Natural killer cell (primary cell): ENCODE data around the gene GADD45G. TPM values are rescaled to one million over a fixed set of nuclear protein-coding genes. Genes with fewer than 3 reads are reported as not detected.

Experiments used
- ATAC-seq, 3 donors: fragments of 150-1000 bp in 2 of 3; fragments of 200-7000 bp in 1 of 3; cut with Tn5 transposase; 1 replicate in 1 of 3; 2 replicates in 2 of 3; pipeline ENCODE4 v1.10.0; 2021; ENCODE audit warnings: mild to moderate bottlenecking in 2 of 3, moderate library complexity in 2 of 3
- DNase-seq, 2 donors: peaks; one replicate each; pipeline versions ENCODE4 v3.0.0 to v3.0.0-alpha.2; 2013 to 2021; ENCODE audit warnings: mixed read lengths in 1 of 2
- H3K27ac ChIP-seq: one replicate; pipeline ENCODE4 v1.5.1; 2013; ENCODE audit warnings: mild to moderate bottlenecking, low read length
- H3K27me3 ChIP-seq: one replicate; pipeline ENCODE4 v1.6.1; 2013; ENCODE audit warnings: low read length; ENCODE audit not compliant: control insufficient read depth, insufficient read depth
- H3K36me3 ChIP-seq: one replicate; pipeline ENCODE4 v1.6.1; 2013; ENCODE audit warnings: low read length; ENCODE audit not compliant: control insufficient read depth, insufficient read depth
- H3K4me1 ChIP-seq: one replicate; pipeline ENCODE4 v1.6.1; 2013; ENCODE audit warnings: low read length; ENCODE audit not compliant: control insufficient read depth, insufficient read depth
- H3K4me3 ChIP-seq: one replicate; pipeline ENCODE4 v1.5.1; 2013; ENCODE audit warnings: low read length
- H3K9me3 ChIP-seq: one replicate; pipeline ENCODE4 v1.6.1; 2013; ENCODE audit warnings: low read length; ENCODE audit not compliant: control insufficient read depth, insufficient read depth
- H3K27ac Mint-ChIP-seq, 2 donors: one replicate each; pipeline ENCODE4 v1.8.0; 2022; ENCODE audit warnings: mild to moderate bottlenecking in 2 of 2, mixed read lengths in 2 of 2, moderate library complexity in 1 of 2
- H3K27me3 Mint-ChIP-seq, 2 donors: one replicate each; pipeline ENCODE4 v1.8.0; 2022; ENCODE audit warnings: low read depth in 2 of 2, mixed read lengths in 2 of 2
- H3K36me3 Mint-ChIP-seq: one replicate; pipeline ENCODE4 v1.8.0; 2022; ENCODE audit warnings: mixed read lengths
- H3K4me1 Mint-ChIP-seq, 2 donors: one replicate each; pipeline ENCODE4 v1.8.0; 2022; ENCODE audit warnings: mixed read lengths in 2 of 2
- H3K4me3 Mint-ChIP-seq: one replicate; pipeline ENCODE4 v1.8.0; 2022; ENCODE audit warnings: mild to moderate bottlenecking, moderate library complexity, mixed read lengths
- H3K9me3 Mint-ChIP-seq, 2 donors: one replicate each; pipeline ENCODE4 v1.8.0; 2022; ENCODE audit warnings: mixed read lengths in 2 of 2
- WGBS: methylation state at CpG from one replicate; pipeline ENCODE4 v1.1.7; 2013; ENCODE audit warnings: missing lambda C conversion rate; ENCODE audit not compliant: insufficient coverage; 5-methylcytosine and 5-hydroxymethylcytosine counted together
- intact Hi-C: fragments of 100-400 bp; cut with micrococcal nuclease; formaldehyde crosslinking; loops from one replicate; pipeline ENCODE4 v1.14.2; 2022
- total RNA-seq, 4 donors: library from RNA; stranded (reverse); fragments of 120-200 nt in 1 of 4; gene quantifications; one replicate each; pipeline versions ENCODE4 v1.2.3 to v1.2.4, GENCODE V29; 2013 to 2022
- TF ChIP-seq, protein P1 (sequence below): fragments of 200-600 bp; IDR thresholded peaks from one replicate; pipeline ENCODE4 v1.8.0; 2022; ENCODE audit warnings: antibody characterized with exemption

The GADD45G gene
- total RNA-seq, 3 donors from 2014 or later (not counting 1 experiment from before 2014, with no cell fraction given) = 2.6 to 3.2 (median 2.8) TPM

DNA sequence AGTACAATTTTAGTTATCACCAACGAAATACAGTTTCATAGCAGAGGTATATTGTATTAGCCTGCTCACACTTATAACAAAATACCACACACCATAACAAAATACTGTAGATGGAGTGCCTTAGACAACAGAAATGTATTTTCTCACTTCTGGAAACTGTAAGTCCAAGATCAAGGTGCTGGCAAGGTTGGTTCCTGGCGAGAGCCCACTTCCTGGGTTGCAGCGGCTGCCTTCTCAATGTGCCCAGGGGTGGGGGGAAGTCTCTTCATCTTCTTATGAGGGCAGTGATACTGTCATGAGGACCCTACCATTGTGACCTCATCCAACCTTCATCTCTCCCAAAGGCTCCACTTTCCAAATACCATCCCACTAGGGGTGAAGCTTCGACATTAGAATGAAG is 30.5 kb upstream of the GADD45G start:
- Histone ChIP-seq H3K27me3 (no peaks in the 10 kb centered on the region), H3K27ac (no peak overlapping the region), H3K4me1 (peaks cover under 1% of the 10 kb centered on the region), H3K4me3 (no peak overlapping the region), H3K9me3 (no peaks in the 10 kb centered on the region), H3K36me3 (no peaks in the 10 kb centered on the region)
- TF ChIP-seq, protein P1, sequence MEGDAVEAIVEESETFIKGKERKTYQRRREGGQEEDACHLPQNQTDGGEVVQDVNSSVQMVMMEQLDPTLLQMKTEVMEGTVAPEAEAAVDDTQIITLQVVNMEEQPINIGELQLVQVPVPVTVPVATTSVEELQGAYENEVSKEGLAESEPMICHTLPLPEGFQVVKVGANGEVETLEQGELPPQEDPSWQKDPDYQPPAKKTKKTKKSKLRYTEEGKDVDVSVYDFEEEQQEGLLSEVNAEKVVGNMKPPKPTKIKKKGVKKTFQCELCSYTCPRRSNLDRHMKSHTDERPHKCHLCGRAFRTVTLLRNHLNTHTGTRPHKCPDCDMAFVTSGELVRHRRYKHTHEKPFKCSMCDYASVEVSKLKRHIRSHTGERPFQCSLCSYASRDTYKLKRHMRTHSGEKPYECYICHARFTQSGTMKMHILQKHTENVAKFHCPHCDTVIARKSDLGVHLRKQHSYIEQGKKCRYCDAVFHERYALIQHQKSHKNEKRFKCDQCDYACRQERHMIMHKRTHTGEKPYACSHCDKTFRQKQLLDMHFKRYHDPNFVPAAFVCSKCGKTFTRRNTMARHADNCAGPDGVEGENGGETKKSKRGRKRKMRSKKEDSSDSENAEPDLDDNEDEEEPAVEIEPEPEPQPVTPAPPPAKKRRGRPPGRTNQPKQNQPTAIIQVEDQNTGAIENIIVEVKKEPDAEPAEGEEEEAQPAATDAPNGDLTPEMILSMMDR = no peak
- H3K36me3 Mint-ChIP-seq = no peaks in the 10 kb centered on the region
- 0% methylated on average over 1 of the region's 4 CpGs for WGBS
- intact Hi-C loops = no loop called here
- H3K27ac Mint-ChIP-seq = no peak overlapping the region
- H3K9me3 Mint-ChIP-seq = no peaks in the 10 kb centered on the region
- H3K4me3 Mint-ChIP-seq = no peak overlapping the region
- peaks cover 5 to 34% of the 10 kb centered on the region in 2 donors for H3K27me3 Mint-ChIP-seq
- H3K4me1 Mint-ChIP-seq = peaks cover 5 to 13% of the 10 kb centered on the region in 2 donors
- no peak for DNase-seq
- no peak for ATAC-seq

DNA sequence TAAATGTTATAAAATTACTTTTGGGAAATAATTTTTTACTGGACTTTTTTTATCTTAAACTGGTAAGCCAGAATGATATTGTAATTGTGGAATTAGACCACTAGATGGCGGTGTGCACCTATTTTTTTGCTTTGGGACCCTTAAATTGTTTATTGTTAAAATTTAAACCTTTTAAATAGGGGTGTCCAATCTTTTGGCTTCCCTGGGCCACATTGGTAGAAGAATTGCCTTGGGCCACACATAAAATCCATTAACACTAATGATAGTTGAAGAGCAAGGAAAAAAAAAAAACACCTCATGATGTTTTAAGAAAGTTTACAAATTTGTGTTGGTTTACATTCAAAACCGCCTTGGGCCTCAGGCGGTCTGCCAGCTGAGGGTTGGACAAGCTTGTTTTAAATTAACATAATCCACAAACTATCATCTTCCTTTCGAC is 28.4 kb upstream of the GADD45G start:
- peaks cover 5 to 19% of the 10 kb centered on the region in 2 donors for H3K27me3 Mint-ChIP-seq
- TF ChIP-seq, protein P1 = peak; percentile 86

DNA sequence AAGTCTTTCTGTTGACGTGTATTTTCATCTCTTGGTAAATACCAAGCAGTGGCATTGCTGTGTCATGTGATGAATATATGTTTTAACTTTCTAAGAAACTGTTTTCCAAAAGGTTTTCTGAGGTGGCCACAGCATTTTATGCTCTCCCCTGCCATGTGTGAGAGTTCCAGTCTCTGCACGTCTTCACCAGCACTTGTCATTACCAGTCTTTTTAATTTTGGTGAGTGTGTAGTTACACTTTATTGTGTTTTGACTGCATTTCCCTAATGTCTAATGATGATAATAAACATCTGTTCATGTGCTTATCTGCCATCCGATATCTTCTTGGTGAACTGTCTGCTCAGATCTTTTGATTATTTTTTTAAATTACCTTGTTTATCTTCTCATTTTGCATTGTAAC is 27.4 kb upstream of the GADD45G start:
- peaks cover 0 to 15% of the 10 kb centered on the region in 2 donors for H3K27me3 Mint-ChIP-seq
- intact Hi-C loops = no loop called here
- peaks cover 23 to 30% of the 10 kb centered on the region in 2 donors for H3K4me1 Mint-ChIP-seq

More for the DNA sequence above, 28.4 kb upstream of the GADD45G start:
- no peak for ATAC-seq
- Mint-ChIP-seq H3K36me3 (no peaks in the 10 kb centered on the region), H3K4me1 (peaks cover 23 to 30% of the 10 kb centered on the region in 2 donors), H3K4me3 (no peak overlapping the region), H3K9me3 (no peaks in the 10 kb centered on the region), H3K27ac (no peak overlapping the region)
- 0% methylated on average over 1 of the region's 4 CpGs for WGBS
- peak in 1 of 2 donors; percentile 74 for DNase-seq
- Histone ChIP-seq H3K27ac (no peak overlapping the region), H3K27me3 (no peaks in the 10 kb centered on the region), H3K9me3 (no peaks in the 10 kb centered on the region), H3K4me1 (peaks cover 18% of the 10 kb centered on the region), H3K36me3 (no peaks in the 10 kb centered on the region), H3K4me3 (no peak overlapping the region)
- intact Hi-C loops = loop anchor here (1.0 kb wide), 1 partner anchor 526 kb away; no protein-coding TSS in a partner anchor

More for the DNA sequence above, 27.4 kb upstream of the GADD45G start:
- H3K4me3 ChIP-seq = no peak overlapping the region
- ATAC-seq (no peak), DNase-seq (no peak)
- no peak overlapping the region for H3K27ac Mint-ChIP-seq
- H3K4me1 ChIP-seq = peaks cover 18% of the 10 kb centered on the region
- no peaks in the 10 kb centered on the region for H3K9me3 ChIP-seq
- 92% methylated on average over 2 of the region's 3 CpGs for WGBS
- TF ChIP-seq, protein P1 = no peak
- H3K36me3 Mint-ChIP-seq = no peaks in the 10 kb centered on the region
- H3K27me3 ChIP-seq = no peaks in the 10 kb centered on the region
- H3K27ac ChIP-seq = no peak overlapping the region
- no peaks in the 10 kb centered on the region for H3K9me3 Mint-ChIP-seq
- no peak overlapping the region for H3K4me3 Mint-ChIP-seq
- no peaks in the 10 kb centered on the region for H3K36me3 ChIP-seq
